ENCODE measurements around the gene PTGDR.

DNA sequence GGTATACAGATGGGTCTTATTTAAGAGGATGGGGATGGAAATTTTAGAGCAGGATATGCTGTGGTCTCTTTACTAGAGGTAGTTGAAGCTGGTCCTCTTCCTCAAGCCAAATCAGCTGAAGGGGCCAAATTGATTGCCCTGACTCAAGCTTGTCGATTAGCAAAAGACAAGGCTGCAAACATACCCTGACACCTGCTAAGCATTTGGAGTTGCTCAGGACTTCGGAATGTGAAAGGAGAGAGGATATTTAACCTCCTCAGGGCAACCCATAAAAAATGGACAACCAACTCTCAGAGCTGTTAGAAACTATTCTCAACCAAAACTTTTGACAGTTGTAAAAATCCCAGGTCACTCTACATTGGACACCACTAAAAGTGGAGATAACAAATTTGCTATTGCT, 15.6 kb downstream of the PTGDR start:
- TF ChIP-seq, protein P1, sequence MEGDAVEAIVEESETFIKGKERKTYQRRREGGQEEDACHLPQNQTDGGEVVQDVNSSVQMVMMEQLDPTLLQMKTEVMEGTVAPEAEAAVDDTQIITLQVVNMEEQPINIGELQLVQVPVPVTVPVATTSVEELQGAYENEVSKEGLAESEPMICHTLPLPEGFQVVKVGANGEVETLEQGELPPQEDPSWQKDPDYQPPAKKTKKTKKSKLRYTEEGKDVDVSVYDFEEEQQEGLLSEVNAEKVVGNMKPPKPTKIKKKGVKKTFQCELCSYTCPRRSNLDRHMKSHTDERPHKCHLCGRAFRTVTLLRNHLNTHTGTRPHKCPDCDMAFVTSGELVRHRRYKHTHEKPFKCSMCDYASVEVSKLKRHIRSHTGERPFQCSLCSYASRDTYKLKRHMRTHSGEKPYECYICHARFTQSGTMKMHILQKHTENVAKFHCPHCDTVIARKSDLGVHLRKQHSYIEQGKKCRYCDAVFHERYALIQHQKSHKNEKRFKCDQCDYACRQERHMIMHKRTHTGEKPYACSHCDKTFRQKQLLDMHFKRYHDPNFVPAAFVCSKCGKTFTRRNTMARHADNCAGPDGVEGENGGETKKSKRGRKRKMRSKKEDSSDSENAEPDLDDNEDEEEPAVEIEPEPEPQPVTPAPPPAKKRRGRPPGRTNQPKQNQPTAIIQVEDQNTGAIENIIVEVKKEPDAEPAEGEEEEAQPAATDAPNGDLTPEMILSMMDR (IDR thresholded peaks at IDR 0.05) = no peak
- TF ChIP-seq POLR2AphosphoS5 (IDR thresholded peaks at IDR 0.05) = no peak
